HG03095 (cell line): ENCODE measurements around the gene DCST1.
A peak's percentile ranks its signal among the peaks of the same experiment; 100 is the strongest.

Source experiments
- ATAC-seq: cut with Tn5 transposase; IDR thresholded peaks from one replicate; pipeline ENCODE4 v1.9.1; 2021; ENCODE audit warnings: moderate library complexity; ENCODE audit not compliant: unreplicated experiment

The DCST1 gene

GRCh38 chr1:155051342-155051776 lies 17.7 kb downstream of the DCST1 start:
- ATAC-seq: no peak

- ATAC-seq: no peak
Measured at GRCh38 chr1:155051777-155052398, 18.3 kb downstream of the DCST1 start.

DNA sequence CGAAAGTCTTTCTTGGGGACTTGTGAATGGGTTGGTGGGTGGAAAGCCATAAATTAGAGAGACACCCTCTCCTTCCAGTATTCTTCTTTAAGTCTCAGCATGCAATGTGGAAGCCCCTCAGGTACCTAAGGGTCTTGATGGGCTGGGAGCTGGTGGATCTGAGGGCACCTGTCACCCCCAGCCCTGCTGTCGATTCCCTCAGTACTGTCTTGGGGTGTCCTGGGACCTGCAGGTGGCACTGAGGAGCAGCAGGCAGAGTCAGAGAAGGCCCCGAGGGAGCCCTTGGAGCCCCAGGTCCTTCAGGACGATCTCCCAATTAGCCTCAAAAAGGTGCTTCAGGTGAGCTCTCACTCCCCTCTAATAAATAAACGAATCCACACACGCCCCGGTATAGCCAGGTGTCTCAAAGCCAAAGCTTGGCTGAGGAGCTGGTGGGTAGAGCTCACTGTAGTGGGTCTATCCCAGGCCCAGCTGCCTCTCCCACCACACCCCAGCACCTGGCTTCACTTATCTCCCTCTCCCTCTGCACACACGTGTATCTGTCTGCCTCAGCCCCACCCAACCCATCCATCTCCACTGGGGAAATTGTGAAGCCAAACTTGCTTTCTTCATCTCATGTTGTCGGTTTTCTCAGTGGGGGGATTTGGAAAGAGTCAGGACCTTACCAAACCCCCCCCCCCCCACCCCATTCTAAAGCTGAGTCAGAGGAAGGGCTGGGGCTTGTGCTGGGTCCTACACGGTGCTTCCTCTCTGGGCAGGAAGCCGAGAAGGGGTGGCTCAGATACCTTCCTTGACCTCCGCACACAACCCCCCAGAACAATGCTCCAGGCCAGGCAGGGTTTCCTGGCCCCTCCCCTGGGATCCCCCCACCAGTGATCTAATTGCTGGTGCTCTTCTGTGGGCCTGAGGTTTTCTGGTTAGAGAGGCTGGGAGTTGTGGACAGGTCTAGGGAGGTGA lies 19.1 kb downstream of the DCST1 start:
- no peak for ATAC-seq

DNA sequence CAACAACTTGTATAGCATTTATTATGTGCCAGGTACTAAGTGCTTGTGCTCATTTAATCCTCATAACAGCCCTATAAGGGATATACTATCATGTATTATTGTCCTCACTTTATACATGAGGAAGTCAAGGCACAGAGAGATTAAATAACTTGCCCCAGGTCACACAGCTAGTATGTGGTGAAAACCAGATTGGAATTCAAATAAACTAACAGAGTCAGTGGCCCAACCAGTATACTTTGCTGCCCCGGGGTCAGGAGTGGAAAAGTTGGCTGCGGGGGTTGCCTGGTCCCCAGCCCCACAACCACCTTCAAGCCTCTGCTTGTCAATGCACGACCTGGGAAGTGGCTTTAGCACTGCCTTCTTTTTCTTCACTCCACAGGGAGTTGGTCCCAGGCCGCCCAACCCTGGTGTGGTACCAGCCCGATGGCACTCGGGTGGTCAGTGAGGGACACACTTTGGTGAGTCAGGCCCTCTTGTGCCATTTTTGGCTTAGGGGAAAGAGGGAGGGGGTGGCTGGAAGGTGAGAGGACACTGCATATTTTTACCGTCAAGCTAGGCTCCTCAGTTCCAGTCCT lies 20.0 kb downstream of the DCST1 start:
- ATAC-seq: no peak

DNA sequence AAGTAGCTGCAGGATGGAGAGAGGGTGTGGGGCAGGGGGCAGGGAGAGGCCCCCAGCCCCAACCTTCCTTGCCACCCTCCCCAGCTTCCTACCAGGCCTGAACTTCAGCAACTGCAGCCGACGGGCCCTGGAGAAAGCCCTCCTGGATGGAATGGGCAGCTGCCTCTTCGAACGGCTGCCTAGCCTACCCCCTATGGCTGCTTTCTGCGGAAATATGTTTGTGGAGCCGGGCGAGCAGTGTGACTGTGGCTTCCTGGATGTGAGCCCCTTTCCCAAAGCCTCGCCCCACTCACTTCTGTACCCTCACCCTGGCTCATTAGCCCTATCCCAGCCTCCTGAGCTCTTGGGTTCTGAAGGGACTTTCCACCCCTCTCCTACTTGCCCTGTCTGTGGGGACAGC lies 23.5 kb downstream of the DCST1 start:
- no peak for ATAC-seq

GRCh38 chr1:155057788-155058211 lies 24.2 kb downstream of the DCST1 start:
- ATAC-seq: no peak

DNA sequence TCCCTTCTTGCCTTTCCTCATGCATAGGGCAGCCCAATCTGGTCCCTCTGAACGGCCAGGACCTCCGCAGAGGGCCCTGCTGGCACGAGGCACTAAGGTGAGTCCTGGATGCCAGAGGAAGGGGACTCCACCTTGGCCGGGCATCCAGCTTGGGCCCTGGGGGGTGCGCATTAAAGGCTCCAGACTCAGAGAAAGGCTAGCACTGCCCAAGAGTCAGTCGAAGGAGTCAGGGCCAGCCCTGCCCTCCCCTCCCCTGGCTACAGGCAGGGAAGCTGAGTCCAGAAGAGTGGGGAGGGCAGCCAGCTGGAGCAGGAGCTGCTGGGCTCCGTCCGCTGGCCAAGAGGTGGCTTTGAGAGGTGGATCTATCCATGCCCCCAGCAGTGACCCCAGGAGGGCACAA lies 27.1 kb downstream of the DCST1 start:
- no peak for ATAC-seq

- peak; percentile 40 for ATAC-seq
Measured at GRCh38 chr1:155061381-155062150, 27.9 kb downstream of the DCST1 start.

DNA sequence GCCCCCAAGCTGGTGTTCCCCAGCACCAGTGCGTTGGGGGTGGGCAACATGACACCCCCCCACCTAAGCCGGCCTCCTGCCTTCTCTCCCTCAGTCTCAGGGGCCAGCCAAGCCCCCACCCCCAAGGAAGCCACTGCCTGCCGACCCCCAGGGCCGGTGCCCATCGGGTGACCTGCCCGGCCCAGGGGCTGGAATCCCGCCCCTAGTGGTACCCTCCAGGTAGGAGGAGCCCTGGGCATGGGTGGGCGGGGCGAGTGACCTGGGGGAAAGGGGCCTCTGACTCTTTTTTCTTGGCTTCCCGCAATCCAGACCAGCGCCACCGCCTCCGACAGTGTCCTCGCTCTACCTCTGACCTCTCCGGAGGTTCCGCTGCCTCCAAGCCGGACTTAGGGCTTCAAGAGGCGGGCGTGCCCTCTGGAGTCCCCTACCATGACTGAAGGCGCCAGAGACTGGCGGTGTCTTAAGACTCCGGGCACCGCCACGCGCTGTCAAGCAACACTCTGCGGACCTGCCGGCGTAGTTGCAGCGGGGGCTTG lies 28.6 kb downstream of the DCST1 start:
- no peak for ATAC-seq

DNA sequence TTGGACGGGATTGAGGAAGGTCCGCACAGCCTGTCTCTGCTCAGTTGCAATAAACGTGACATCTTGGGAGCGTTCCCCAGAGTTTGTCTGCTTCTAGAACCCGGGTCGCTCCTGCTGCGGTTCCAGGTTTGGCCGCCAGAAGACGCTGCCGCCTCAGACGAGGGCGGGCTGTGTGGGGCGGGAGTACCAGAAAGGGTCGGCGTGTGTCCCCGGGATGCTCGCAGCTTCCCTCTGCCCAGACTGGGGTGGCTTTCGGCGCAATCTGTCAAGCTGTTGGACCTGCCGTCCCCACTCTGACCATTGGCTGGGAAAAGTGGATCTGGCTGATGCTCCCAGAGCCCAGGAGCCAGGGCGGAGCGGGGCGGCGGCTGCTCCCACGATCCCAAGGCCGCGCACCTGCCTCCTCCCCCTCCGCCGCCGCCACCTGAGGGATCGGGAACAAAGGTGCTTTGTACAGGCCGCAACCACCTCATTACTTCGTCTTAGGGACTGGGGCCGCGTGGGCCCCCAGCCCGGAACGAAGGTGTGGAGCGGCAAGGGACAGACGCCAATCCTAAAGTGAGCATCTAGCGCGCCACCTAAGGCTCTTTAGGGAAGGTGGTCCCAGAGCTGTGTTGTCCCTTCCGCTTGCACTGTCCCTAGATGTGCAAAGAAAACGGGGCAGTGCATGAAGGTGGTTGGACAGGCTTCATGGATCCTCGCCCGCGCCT lies 29.2 kb downstream of the DCST1 start:
- ATAC-seq: no peak

- peak; percentile 64 for ATAC-seq
Measured at GRCh38 chr1:155063550-155064110, 30.0 kb downstream of the DCST1 start, which contains the start of gene EFNA4. Gene EFNA4 (plus strand): TSS chr1:155063740. CDS start chr1:155063824, 84 bp downstream.

- no peak for ATAC-seq
Measured at GRCh38 chr1:155064111-155064831, 30.6 kb downstream of the DCST1 start.

DNA sequence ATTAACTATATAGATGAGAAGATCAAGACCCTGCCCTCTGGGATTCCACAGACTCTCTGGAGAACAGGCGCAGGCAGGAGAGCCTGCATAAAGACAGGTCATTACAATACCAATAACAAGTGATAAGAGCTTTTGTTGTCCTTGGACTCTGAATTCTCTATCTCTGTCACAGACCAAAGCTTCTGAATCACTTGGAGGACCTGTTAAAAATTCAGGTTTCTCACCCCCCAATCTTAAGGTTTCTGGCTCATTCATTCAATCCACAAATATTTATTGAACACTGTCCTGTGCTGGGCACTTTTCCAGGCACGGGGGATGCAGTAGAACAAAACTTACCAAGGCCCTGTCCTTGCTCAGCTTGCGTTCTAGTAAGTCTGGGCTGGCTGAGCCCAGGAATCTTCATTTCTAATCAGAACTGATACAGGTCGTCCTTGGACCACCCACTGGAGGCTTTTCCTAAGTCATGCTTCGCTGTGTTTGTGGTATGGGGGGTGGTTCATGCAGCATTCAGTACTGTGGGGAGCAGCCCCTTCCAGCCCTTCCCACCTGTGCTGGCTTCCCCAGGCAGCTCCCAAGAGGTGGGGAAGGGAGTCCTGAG lies 31.3 kb downstream of the DCST1 start:
- no peak for ATAC-seq

GRCh38 chr1:155066777-155067176 lies 33.2 kb downstream of the DCST1 start:
- ATAC-seq: no peak

- ATAC-seq: no peak
Measured at GRCh38 chr1:155068599-155068998, 35.0 kb downstream of the DCST1 start.

DNA sequence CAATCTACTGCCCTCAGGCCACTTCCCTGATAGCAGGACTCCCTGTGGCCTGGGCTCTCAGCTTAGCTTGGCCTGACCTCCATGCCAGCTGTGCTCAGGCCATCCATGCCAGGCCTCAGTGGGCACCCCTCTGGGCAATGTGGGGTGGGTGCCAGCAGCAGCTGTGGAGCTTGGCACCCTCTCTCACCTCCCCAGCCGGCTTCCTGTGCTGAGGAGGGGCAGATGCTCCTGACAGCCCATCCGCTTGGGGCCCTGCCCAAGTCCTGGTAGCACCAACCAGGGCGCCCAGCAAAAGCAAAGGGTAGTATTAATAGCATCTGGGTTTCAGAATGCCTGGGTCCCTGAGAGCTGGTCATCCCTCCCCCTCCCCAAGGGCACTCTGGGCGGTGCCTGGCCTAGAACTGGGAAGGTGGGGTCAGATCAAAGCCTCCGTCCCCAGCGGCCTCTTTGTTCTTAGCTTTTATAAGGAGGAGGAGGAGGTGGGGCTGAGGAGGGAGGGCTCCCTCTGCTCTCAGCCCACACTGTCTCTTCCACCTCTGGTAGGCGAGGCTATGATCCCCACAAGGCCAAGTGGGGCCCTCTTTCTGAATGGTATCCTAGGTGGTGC lies 36.0 kb downstream of the DCST1 start:
- ATAC-seq: no peak

GRCh38 chr1:155070158-155070621 lies 36.6 kb downstream of the DCST1 start:
- no peak for ATAC-seq
